PFSK-1 (cell line): ENCODE results near the gene MYLK3.
A peak's percentile ranks its signal among the peaks of the same experiment; 100 is the strongest.

Experiments
- FOXP2 ChIP-seq: optimal IDR thresholded peaks from 2 replicates; pipeline ENCODE3; 2011; ENCODE audit warnings: borderline replicate concordance, control low read depth, inconsistent platforms; ENCODE audit not compliant: insufficient read depth; ENCODE audit errors: extremely low read length, extremely low read depth
- POLR2AphosphoS5 ChIP-seq: IDR thresholded peaks from 2 replicates; pipeline ENCODE4 v1.6.1; 2012; ENCODE audit warnings: low read depth, mild to moderate bottlenecking, control low read depth, low read length, moderate library complexity
- REST ChIP-seq, 2 experiments: IDR thresholded peaks; 2 replicates each; pipeline versions ENCODE4 v1.6.1 to v1.8.0; 2011 to 2012; ENCODE audit warnings: low read depth in 2 of 2, low read length in 2 of 2, control low read depth in 1 of 2, inconsistent platforms in 1 of 2, mild to moderate bottlenecking in 1 of 2, moderate library complexity in 1 of 2; ENCODE audit not compliant: insufficient read depth in 1 of 2
- SIN3A ChIP-seq: IDR thresholded peaks from 2 replicates; pipeline ENCODE4 v1.6.1; 2012; ENCODE audit warnings: mild to moderate bottlenecking, low read length, moderate library complexity, borderline replicate concordance; ENCODE audit not compliant: insufficient read depth
- TAF1 ChIP-seq: IDR thresholded peaks from 2 replicates; pipeline ENCODE4 v1.6.1; 2012; ENCODE audit warnings: low read length, control low read depth, borderline replicate concordance; ENCODE audit not compliant: insufficient read depth

Gene MYLK3

GRCh38 chr16:46689365-46690280, 58.5 kb downstream of the MYLK3 start, which contains the start of gene ORC6:
ORC6 (plus strand) TSS chr16:46689659; CDS start chr16:46689706, 47 bp downstream.
- TF ChIP-seq POLR2AphosphoS5 (peak; percentile 64; the same call in 1 of the 2 replicates), TAF1 (peak; percentile 82; the same call in 1 of the 2 replicates), REST (IDR thresholded peaks at IDR 0.05; ENCODE audit: insufficient read depth in 1 of 2, low read depth in 2 of 2, low read length in 2 of 2) (no peak), SIN3A (peak; percentile 72; the same call in 1 of the 2 replicates), FOXP2 (no peak)

GRCh38 chr16:46688654-46689364, 59.3 kb downstream of the MYLK3 start, which contains the start of gene VPS35:
VPS35 (minus strand) TSS chr16:46689178; CDS start chr16:46689133, 45 bp downstream.
- no peak for TF ChIP-seq REST (IDR thresholded peaks at IDR 0.05; ENCODE audit: insufficient read depth in 1 of 2, low read depth in 2 of 2, low read length in 2 of 2)
- no peak for TF ChIP-seq TAF1
- 0 out of 2 replicates have a peak, but pooled peaks have one; percentile 33 for TF ChIP-seq POLR2AphosphoS5
- TF ChIP-seq FOXP2, result no peak
- TF ChIP-seq SIN3A, result no peak

GRCh38 chr16:46688101-46688653, 60.0 kb downstream of the MYLK3 start:
- no peak for TF ChIP-seq FOXP2
- no peak for TF ChIP-seq REST (IDR thresholded peaks at IDR 0.05; ENCODE audit: insufficient read depth in 1 of 2, low read depth in 2 of 2, low read length in 2 of 2)
- no peak for TF ChIP-seq POLR2AphosphoS5
- TF ChIP-seq TAF1, result no peak
- TF ChIP-seq SIN3A, result no peak

GRCh38 chr16:46687486-46687885, 60.7 kb downstream of the MYLK3 start:
- TF ChIP-seq POLR2AphosphoS5, result no peak
- no peak for TF ChIP-seq TAF1
- TF ChIP-seq FOXP2, result no peak
- TF ChIP-seq SIN3A, result no peak
- no peak for TF ChIP-seq REST (IDR thresholded peaks at IDR 0.05; ENCODE audit: insufficient read depth in 1 of 2, low read depth in 2 of 2, low read length in 2 of 2)
